Right lobe of liver (tissue), 4 donors: ENCODE results near the gene CD48.

ENCODE experiments used
- POLR2A ChIP-seq: fragments of 450-650 bp; IDR thresholded peaks from one replicate; pipeline ENCODE4 v1.6.1; 2017; ENCODE audit warnings: antibody characterized with exemption, mild to moderate bottlenecking
- TF ChIP-seq, protein P1 (sequence below), 4 donors: fragments of 200-600 bp in 3 of 4; fragments of 450-650 bp in 1 of 4; IDR thresholded peaks; one replicate each; pipeline versions ENCODE4 v1.5.1 to v1.8.0; 2016 to 2022; ENCODE audit warnings: antibody characterized with exemption in 4 of 4, mild to moderate bottlenecking in 2 of 4
- donor health status: DM: no; HTN: no; CAD: no.
- donor health status: DM: no; HTN: no; CAD: no.
- donor health status: DM: no; HTN: yes; CAD: no.

DNA sequence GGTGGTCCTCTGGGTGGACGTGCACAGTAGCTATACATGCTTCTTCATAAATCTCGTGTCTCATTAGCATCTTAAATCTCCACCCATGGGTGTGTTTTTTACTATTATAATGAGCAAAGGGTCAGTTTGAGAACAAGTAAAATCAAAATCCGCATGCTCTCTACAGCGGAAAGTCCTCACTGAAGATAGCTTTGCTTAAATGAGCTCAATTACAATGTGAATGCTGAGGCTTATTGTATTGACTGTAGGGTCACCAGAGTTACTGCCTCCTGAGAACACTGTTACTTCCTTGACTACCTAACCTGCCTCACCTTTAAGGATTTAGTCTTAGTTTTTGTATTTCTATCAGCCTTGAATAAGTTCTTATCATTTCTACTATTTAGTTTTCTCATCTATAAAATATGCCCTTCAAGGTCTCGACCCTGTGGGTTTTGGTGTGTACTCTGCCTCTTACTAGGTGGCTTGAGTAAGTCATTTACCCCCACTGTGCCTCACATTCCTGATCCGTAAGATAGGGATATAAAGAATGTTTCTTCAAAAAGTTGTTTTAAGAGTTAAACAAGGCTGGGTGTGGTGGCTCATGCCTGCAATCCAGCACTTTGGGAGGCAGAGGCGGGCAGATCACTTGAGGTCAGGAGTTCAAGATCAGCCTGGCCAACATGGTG is 35.3 kb upstream of the CD48 start:
- TF ChIP-seq, protein P1, sequence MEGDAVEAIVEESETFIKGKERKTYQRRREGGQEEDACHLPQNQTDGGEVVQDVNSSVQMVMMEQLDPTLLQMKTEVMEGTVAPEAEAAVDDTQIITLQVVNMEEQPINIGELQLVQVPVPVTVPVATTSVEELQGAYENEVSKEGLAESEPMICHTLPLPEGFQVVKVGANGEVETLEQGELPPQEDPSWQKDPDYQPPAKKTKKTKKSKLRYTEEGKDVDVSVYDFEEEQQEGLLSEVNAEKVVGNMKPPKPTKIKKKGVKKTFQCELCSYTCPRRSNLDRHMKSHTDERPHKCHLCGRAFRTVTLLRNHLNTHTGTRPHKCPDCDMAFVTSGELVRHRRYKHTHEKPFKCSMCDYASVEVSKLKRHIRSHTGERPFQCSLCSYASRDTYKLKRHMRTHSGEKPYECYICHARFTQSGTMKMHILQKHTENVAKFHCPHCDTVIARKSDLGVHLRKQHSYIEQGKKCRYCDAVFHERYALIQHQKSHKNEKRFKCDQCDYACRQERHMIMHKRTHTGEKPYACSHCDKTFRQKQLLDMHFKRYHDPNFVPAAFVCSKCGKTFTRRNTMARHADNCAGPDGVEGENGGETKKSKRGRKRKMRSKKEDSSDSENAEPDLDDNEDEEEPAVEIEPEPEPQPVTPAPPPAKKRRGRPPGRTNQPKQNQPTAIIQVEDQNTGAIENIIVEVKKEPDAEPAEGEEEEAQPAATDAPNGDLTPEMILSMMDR (IDR thresholded peaks at IDR 0.05) = no peak
- no peak for TF ChIP-seq POLR2A
